Activated CD8-positive, alpha-beta memory T cell treated with anti-CD3 and anti-CD28 coated beads, Interleukin-2, amount 50 U/mL, for 1 hour (primary cell): ENCODE measurements around the gene ZC3H4.
A peak's percentile ranks its signal among the peaks of the same experiment; 100 is the strongest.
"Not testable (repeated sequence)": the region's sequence is repeated elsewhere in the genome, so short reads cannot be mapped to it uniquely, and the experiment has no call there.

Source experiments
- DNase-seq: peaks from one replicate; pipeline ENCODE4 v3.0.0-alpha.2; 2020; ENCODE audit errors: extremely low read depth

Gene ZC3H4

DNA sequence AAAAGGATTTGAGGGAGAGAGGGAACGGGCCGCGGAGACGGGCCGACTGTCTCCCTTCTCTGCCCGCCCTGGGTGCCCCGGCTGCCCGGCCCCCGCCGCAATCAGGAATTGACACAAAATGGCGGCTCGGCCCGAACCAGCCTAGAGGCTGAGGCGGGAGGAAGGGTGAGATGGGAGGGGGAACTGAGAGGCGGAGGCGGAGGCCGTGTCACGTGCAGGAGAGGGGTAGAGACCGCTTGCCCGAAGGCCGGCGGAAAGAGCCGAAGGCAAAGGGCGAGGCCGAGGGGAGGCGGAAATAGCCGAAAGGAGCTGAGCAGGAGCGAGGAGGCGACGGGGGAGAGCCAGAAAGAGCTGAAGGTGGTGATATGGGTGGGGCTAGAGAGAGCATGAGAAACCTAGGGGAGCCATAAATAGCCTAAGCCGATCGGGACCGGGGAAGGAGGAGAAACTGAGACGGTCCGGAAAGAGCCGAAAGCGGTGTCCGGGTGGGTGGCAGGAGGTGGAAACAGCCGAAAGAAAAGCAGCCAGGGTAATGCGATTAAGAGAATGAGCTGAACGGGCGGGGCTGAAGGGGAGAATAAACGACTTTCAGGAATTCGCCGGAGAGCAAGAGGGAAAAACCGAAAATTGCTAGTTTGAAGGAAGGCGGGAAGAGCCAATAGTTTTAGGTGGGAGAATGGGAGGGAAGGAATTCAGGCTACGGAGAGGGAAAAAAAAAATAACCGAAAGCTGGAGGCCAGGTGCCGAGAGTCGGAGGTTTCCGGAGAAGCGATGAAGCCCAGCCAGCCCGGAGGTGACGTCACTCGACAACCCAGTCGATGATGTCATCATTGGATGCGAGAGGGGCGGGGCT lies at the start of gene ZC3H4:
ZC3H4 (minus strand) TSS at position 780 of the 853 bp plus-strand sequence. CDS start 1,192 bp downstream, outside the sequence.
- peak; percentile 97 for DNase-seq

- DNase-seq: no peak
Measured at GRCh38 chr19:47161876-47162489, 48.4 kb upstream of the ZC3H4 start.

- no peak for DNase-seq
Measured at GRCh38 chr19:47158879-47159503, 45.4 kb upstream of the ZC3H4 start.

DNA sequence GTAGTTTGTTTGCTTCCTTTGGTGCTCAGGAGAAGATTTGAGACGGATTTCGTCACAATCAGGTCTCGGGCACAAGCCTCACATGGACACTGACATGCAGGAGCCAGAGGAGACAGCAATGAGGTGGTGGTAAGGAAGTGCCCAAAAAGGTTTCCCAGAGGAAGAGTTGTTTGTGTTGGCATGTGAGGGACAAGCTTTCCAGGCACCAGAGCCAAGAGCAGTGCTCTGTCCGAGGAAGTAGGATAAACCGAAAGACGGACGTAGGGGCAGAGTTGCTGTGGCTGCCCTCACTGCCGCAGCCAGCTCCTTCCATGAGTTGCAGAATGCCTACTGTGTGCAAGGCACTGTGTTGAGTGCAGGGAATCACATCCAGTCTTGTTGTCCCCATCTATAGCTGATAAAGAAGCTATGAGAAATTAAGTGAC lies 44.8 kb upstream of the ZC3H4 start:
- no peak for DNase-seq

DNA sequence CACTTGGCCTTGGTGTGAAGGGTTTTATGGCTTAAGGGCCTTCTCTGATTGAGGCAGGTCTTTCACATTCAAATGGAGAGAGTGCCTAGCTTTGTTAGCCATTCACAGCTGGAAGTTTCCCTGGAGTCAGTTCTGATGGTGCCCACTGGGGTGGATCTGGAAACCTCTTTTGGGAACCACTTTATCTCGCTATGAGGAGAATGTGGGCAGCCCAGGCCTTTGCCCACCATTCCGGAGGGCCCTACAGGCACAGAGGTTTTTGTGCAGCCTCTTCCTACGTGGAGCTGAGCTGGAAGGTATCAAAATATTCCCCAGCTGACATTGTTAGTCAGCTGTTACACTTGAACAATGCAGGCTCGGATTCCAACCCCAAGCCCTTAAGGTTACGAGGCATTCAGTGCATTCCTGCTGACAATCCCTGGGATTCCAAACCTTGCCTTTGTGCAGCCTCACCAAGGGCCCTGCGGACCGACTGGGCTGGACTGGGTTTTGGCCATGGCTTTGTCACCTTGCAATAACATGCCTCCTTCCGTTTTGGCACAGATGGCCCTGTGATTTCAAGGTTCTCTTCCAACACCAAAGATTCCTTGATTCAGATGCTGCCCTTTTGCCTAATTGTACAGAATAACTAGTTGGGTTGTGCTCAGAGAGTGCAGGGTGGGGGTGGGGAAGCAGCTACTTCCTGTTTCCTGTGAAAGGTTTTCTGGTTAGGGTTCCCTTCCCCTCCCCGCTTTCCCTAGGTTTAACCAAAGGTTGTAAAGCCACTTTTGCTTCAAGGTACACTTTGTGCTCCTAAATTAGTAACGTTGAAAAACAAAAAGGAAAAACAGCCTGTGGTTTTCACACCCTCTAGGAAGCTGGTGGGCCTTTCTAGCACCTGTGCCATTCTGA lies 44.1 kb upstream of the ZC3H4 start:
- no peak for DNase-seq

GRCh38 chr19:47156861-47157430 lies 43.4 kb upstream of the ZC3H4 start:
- DNase-seq: no peak

- no peak for DNase-seq
Measured at GRCh38 chr19:47155148-47155547, 41.6 kb upstream of the ZC3H4 start.

DNA sequence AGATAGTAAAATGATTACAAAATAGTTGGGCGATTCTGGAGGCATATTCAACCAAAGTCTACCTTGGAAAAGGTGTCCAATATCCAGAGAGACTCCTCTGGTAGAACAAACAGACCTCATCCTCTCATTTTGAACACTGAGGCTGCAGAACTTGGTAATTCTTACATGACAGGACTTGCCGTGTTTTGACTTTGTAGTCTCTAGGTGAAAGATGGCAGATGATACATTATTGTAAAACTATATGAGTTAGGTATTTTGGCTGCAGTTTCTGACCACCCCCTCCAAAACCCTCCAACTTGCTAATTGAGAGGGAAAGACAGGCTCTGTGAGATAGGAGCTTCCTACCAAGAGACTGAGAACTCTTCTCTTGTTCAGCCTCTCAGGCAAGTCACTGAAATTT lies 39.7 kb upstream of the ZC3H4 start:
- DNase-seq: no peak

- no peak for DNase-seq
Measured at GRCh38 chr19:47152632-47153031, 39.1 kb upstream of the ZC3H4 start.

GRCh38 chr19:47152205-47152604 lies 38.6 kb upstream of the ZC3H4 start:
- DNase-seq: no peak

DNA sequence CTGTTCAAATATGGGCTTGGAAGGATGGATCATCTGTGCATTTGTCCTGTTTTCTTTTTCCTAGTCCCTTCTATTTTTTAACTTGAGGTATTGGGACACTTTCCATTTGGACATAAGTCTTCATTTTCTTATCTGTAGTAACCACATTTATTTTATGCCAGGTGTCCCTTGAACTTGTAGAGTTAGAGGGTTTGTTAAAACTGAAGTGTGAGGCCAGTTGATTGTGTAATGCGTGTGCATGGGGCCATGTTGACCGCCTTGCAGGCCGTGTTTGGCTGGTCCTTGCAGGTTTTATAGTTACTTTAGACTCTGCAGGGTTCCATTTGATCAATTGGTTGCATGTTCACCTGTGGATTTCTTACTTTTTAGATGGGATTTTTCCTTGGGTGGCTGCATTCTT lies 38.1 kb upstream of the ZC3H4 start:
- DNase-seq: no peak

GRCh38 chr19:47146920-47147319 lies 33.3 kb upstream of the ZC3H4 start:
- no peak for DNase-seq

DNA sequence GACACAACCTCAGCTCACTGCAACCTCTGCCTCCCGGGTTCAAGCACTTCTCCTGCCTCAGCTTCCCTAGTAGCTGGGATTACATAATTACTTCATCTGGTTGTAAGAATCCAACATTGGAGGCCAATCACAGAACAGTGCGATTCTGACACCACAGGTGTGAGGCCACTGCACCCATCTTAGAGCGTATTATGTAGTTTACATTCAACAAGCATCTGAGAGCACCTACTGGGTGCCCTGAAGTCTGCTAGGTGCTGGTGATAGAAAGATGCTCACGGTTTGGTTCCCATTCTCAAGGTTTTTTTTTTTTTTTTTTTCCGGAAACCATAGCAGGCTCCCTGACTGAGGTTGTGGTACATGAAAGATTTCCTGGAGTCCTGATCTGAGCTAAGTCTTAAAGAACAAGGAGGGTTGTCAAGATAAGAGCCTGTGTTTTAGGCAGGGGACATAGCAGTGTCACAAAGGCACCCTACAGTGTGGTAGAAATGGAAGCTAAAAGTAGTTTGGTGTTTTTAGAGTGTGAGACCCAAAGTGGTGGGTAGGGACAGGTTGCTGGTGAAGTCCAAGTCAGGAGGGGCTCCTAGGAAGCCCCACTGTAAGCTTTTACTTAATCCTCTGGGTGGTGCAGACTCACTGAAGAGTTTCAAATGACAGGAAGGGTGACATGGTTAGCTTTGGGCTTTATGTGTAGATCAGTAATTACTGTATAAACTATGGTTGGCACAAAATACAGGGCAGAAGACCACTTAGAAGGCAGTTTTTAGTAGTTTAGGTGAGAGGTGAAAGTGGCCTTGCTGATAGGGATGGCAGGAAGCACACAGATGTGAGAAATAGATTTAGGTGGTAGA lies 32.3 kb upstream of the ZC3H4 start:
- no peak for DNase-seq

DNA sequence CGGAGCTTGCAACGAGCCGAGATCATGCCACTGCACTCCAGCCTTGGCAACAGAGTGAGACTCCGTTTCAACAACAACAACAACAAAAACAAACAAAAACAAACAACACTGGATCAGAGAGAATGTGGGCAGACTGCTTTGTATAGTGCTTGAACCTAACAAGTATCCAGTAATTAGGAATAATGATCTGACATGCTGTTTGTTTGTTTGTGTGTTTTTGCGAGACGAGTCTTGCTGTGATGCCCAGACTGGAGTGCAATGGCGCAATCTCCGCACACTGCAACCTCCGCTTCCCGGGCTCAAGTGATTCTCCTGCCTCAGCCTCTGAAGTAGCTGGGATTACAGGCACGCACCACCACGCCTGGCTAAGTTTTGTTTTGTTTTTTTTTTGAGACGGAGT lies 31.1 kb upstream of the ZC3H4 start:
- no peak for DNase-seq

- DNase-seq: no peak
Measured at GRCh38 chr19:47143322-47144073, 29.9 kb upstream of the ZC3H4 start.

DNA sequence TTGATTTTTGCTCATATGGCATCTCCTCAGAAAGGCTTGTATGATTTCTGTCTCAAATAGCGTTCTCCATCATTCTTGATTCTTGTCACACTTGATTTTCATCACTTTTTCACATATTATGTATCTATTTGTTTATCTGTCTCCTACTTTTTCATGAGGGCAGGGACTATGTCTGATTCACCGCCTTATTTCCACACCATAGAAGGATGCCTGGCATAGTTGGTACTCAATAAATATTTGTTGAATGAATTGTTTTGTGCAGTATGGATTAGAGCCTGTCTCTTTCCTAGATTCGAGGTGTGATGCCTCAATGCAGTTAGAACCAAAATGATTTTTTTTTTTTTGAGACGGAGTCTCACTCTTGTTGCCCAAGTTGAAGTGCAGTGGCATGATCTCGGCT lies 29.2 kb upstream of the ZC3H4 start:
- no peak for DNase-seq

DNA sequence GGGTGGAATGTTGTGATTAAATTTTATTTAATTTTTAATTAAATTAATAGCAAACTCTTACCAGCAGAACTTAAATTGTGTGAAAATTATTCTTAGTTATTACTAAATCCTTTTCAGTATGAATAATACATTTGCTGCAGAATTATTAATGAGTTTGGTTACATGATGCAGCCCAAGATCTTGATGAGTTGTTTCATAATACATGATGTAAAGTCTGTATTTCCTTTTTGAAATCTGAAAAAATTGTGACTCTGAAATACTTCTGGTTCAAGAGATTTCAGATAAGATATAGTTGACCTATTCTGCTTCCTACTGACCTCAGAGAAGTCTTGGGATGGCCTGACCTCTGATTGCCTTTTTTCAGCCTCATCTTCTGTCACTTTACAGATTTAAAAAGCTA lies 28.1 kb upstream of the ZC3H4 start:
- DNase-seq: no peak

- not testable (repeated sequence) for DNase-seq
Measured at GRCh38 chr19:47141252-47141651, 27.7 kb upstream of the ZC3H4 start.

DNA sequence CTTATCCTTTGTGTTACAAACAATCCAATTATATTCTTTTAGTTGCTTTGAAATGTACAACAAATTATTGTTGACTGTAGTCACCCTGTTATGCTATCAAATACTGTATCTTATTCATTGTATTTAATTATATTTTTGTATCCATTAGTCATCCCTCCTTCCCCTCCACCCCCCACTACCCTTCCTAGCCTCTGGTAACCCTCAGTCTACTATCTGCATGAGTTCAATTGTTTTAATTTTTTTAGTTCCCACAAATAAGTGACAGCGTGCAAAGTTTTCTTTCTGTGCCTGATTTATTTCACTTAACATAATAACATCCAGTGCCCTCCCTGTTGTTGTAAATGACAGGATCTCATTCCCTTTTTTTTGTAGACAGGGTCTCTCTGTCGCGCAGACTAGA lies 21.6 kb upstream of the ZC3H4 start:
- no peak for DNase-seq

DNA sequence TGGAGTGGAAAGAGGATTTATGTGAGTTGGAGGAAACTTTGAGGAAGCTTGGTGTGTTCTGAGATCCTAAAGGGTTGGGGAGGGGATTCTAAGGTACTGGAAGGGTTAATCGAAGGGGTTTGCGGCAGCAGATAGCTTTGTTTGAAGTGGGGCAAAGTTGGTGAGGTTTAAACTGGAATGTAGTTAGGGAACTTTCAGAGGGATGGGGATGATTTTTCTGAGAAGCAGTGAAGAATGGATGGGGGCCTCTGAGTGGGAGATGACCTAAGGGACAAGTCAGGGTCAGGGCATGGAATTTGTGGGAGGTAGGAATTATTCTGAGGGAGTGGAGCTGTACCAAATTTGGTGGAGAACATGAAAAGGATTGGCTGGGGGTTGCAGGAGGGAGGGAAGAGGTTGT lies 21.0 kb upstream of the ZC3H4 start:
- DNase-seq: no peak
